Measurements from ENCODE around the gene EEF1AKMT4.

EEF1AKMT4 gene

GRCh38 chr3:184249412-184250166 is at the start of gene EEF1AKMT4:
TSS of gene EEF1AKMT4 (plus strand) at chr3:184249672. CDS start at chr3:184249695, 23 bp downstream.
- H3K27ac ChIP-seq, result peak within 1 kb of the TSS; percentile 91
- peak; percentile 96 for DNase-seq (ENCODE audit: low read depth, low spot score)

GRCh38 chr3:184200825-184201224 is 48.6 kb upstream of the EEF1AKMT4 start:
- DNase-seq (ENCODE audit: low read depth, low spot score), result no peak

GRCh38 chr3:184203526-184203925 is 45.9 kb upstream of the EEF1AKMT4 start:
- H3K27ac ChIP-seq, result no peak overlapping the region

More at GRCh38 chr3:184200825-184201224, 48.6 kb upstream of the EEF1AKMT4 start:
- H3K27ac ChIP-seq, result no peak overlapping the region

GRCh38 chr3:184209146-184209923 is 40.1 kb upstream of the EEF1AKMT4 start:
- H3K27ac ChIP-seq, result no peak overlapping the region
- DNase-seq (ENCODE audit: low read depth, low spot score), result no peak

More at GRCh38 chr3:184203526-184203925, 45.9 kb upstream of the EEF1AKMT4 start:
- no peak for DNase-seq (ENCODE audit: low read depth, low spot score)

GRCh38 chr3:184211297-184211696 is 38.2 kb upstream of the EEF1AKMT4 start:
- no peak for DNase-seq (ENCODE audit: low read depth, low spot score)
- no peak overlapping the region for H3K27ac ChIP-seq

- DNase-seq (ENCODE audit: low read depth, low spot score), result no peak
- H3K27ac ChIP-seq, result no peak overlapping the region
These were observed 37.8 kb upstream of the EEF1AKMT4 start for GRCh38 chr3:184211718-184212117.

- H3K27ac ChIP-seq, result no peak overlapping the region
- DNase-seq (ENCODE audit: low read depth, low spot score), result no peak
These were observed 30.7 kb upstream of the EEF1AKMT4 start for GRCh38 chr3:184218814-184219213.

GRCh38 chr3:184222521-184222920 is 27.0 kb upstream of the EEF1AKMT4 start:
- H3K27ac ChIP-seq, result no peak overlapping the region
- no peak for DNase-seq (ENCODE audit: low read depth, low spot score)

- no peak for DNase-seq (ENCODE audit: low read depth, low spot score)
- no peak overlapping the region for H3K27ac ChIP-seq
These were observed 25.5 kb upstream of the EEF1AKMT4 start for GRCh38 chr3:184223946-184224345.

GRCh38 chr3:184227481-184227935 is 22.0 kb upstream of the EEF1AKMT4 start:
- DNase-seq (ENCODE audit: low read depth, low spot score), result no peak

GRCh38 chr3:184228376-184229137 is 20.9 kb upstream of the EEF1AKMT4 start:
- H3K27ac ChIP-seq, result no peak overlapping the region
- no peak for DNase-seq (ENCODE audit: low read depth, low spot score)

More at GRCh38 chr3:184227481-184227935, 22.0 kb upstream of the EEF1AKMT4 start:
- H3K27ac ChIP-seq, result no peak overlapping the region

- no peak within 1 kb of the TSS for H3K27ac ChIP-seq
- no peak for DNase-seq (ENCODE audit: low read depth, low spot score)
These were observed 19.9 kb upstream of the EEF1AKMT4 start, which contains the start of gene VWA5B2 for GRCh38 chr3:184229394-184230080. TSS of gene VWA5B2 (plus strand) at chr3:184229585. CDS start at chr3:184230529, 944 bp downstream.

- no peak overlapping the region for H3K27ac ChIP-seq
- no peak for DNase-seq (ENCODE audit: low read depth, low spot score)
These were observed 19.3 kb upstream of the EEF1AKMT4 start for GRCh38 chr3:184230081-184230602.

- DNase-seq (ENCODE audit: low read depth, low spot score), result no peak
- no peak overlapping the region for H3K27ac ChIP-seq
These were observed 18.6 kb upstream of the EEF1AKMT4 start for GRCh38 chr3:184230603-184231528.

- DNase-seq (ENCODE audit: low read depth, low spot score), result no peak
- H3K27ac ChIP-seq, result no peak overlapping the region
These were observed 17.8 kb upstream of the EEF1AKMT4 start for GRCh38 chr3:184231671-184232070.

- DNase-seq (ENCODE audit: low read depth, low spot score), result no peak
- no peak overlapping the region for H3K27ac ChIP-seq
These were observed 16.2 kb upstream of the EEF1AKMT4 start for GRCh38 chr3:184233127-184233843.

GRCh38 chr3:184234224-184234623 is 15.2 kb upstream of the EEF1AKMT4 start:
- peak; percentile 64 for DNase-seq (ENCODE audit: low read depth, low spot score)
- H3K27ac ChIP-seq, result no peak overlapping the region

Measured in epithelial cell of prostate (primary cell).